AML-193 (cell line): ENCODE data around the gene CYB561.
"Not testable (repeated sequence)": the region's sequence is repeated elsewhere in the genome, so short reads cannot be mapped to it uniquely, and the experiment has no call there.

Experiments used
- DNase-seq, 2 experiments: peaks; one replicate each; lab custom pipeline; 2025; lab: John Stamatoyannopoulos, UW

Gene CYB561

DNA sequence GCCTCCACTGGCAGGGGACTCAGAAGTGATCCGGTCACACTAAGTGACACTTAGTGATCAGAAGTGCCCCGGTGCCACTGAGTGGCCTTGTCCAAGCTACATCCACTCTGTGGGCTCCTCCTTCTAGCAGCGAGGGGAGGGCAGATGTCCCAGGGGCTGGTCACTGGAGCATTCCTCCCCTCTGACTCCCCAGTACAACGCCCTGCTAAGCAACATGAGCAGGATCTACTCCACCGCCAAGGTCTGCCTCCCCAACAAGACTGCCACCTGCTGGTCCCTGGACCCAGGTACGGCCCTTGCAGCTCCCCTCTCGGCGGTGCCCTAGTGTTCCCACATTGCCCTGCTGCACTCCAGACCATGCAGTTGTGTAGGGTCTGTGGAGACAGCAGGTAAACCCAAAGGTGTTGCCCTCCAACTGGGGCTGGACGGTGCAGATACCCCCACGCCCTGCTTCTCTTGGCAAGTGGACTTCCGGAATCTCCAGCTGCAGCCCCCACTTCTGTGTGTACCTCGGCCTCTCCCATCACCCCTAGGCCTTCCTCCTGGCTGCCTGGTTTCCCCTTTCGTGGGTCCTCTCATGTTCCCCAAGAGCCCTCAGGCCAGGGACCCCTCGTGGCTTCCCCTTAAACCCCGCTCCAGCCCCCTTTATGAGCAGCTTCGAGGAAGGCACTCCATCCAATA lies 32.8 kb upstream of the CYB561 start:
- DNase-seq, result peak; percentile 85 to 88

DNA sequence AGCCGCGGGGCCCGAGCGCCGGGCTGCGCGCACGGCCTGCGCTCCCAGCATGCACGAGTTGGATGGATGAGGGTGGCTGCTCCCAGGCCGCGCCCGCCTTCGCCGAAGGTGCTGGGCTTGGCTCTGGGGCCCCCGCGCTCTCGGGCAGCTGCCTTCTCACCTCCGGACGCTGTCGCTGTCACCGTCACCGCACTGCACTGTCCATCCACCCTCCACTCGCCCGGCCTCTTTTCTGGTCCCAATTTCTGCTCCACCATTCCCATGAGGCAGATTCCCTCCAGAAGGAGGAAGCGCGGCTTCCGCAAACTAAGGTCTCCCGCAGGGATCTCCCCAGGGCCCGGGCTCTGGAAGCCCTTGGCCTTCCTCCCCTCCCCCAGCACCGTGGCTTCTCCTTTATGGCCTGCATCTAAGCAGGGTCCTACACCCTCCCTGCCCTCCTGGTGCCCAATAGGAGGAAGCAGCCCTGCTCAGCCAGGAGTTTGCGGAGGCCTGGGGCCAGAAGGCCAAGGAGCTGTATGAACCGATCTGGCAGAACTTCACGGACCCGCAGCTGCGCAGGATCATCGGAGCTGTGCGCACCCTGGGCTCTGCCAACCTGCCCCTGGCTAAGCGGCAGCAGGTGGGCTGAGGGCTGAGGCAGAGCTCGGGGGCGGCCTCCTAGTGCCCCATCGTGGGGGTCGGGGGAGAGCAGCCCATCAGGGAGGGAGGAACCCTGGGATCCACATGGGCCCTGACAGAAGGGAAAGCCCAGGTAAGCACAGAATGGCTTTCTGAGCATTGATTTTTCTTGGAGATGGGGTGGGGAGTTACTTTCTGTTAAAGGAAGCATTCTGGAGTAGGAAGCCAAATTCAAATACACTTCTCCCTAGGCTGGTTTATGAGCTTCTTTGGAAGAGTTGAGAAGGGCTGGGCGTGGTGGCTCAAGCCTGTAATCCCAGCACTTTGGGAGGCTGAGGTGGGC lies 31.7 kb upstream of the CYB561 start:
- DNase-seq, result no peak

DNA sequence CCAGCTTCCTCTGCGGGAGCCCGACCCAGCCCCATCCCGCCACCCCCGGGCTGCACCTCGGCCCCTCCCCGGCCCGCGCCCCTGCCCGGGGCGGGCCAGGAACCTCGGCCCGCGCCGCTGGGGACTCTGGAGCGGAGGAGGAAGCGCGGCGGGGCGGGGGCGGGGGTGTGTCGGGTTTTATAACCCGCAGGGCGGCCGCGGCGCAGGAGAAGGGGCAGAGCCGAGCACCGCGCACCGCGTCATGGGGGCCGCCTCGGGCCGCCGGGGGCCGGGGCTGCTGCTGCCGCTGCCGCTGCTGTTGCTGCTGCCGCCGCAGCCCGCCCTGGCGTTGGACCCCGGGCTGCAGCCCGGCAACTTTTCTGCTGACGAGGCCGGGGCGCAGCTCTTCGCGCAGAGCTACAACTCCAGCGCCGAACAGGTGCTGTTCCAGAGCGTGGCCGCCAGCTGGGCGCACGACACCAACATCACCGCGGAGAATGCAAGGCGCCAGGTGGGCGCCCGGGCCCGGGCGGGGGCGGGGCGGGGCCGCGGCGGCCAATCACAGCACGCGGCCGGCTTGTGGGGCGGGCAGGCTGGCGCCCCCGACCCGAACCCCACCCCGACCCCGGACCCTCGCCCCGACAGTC lies 30.9 kb upstream of the CYB561 start, which contains the start of gene ACE:
ACE (plus strand) TSS at position 208 of the 626 bp plus-strand sequence; CDS start at position 242, 34 bp downstream.
- DNase-seq, result peak in 1 of 2 experiments; percentile 9

DNA sequence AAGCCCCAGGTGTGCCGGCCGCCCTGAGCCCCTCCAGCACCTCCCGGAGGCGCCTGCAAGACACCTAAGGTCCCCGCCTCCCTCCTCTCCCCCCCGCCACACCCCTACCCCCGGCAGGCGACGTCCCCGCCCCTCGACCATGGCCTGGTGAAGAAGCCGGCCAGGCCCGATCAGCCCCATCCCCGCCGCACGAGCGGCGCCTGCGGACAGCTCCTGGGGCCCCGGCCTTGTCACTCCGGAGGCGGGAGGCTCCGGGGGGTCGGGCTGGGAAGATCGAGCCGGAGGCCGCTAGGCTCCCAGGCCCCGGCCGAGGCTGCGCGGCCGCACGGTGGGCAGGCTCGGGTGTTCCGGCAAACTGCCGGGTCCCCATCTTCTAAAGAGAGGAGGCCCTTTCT lies 30.4 kb upstream of the CYB561 start:
- DNase-seq, result no peak

DNA sequence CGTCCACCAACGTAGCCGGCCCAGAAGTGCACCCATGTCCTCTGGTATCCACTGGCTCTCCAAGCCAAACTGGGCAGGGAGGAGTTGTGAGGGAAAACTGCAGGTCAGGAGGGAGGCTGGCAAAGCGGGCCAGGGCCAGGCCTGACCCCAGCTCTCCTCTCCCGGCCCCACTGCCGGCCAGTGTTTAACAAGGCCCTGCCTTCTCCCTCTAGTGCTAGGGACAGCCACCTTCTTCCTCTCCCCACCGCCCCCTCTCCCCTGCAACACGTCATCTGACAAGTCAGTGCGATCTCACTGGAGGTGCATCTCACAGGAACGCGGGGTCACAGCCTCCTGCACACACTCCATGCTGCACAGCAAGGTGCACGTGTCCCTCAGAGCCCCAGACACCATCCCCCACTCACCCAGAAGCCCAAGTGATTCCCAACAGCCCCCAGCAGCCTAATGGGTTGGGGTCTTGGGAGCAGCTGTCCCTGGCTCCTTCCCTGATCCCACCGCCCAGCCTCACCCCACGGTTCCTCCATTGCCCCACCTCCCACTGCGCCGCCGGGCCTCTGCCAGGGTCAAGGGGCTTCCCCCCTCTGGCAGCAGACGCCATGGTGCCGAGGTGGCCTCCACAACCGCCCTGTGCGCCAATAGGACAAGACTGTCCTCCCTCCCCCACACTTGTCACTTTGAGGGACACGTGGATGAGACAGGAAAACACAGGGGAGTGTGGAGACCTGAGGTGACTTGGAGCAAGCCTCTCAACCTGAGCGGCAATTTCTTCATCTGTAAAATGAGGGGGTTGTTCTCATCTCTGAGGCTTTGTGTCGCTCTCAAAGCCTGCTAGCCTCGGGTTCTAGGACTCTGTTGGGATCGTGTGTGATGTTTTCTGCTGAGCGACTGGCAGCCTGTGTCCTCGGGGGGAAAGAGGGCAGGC lies 29.6 kb upstream of the CYB561 start:
- DNase-seq, result no peak

DNA sequence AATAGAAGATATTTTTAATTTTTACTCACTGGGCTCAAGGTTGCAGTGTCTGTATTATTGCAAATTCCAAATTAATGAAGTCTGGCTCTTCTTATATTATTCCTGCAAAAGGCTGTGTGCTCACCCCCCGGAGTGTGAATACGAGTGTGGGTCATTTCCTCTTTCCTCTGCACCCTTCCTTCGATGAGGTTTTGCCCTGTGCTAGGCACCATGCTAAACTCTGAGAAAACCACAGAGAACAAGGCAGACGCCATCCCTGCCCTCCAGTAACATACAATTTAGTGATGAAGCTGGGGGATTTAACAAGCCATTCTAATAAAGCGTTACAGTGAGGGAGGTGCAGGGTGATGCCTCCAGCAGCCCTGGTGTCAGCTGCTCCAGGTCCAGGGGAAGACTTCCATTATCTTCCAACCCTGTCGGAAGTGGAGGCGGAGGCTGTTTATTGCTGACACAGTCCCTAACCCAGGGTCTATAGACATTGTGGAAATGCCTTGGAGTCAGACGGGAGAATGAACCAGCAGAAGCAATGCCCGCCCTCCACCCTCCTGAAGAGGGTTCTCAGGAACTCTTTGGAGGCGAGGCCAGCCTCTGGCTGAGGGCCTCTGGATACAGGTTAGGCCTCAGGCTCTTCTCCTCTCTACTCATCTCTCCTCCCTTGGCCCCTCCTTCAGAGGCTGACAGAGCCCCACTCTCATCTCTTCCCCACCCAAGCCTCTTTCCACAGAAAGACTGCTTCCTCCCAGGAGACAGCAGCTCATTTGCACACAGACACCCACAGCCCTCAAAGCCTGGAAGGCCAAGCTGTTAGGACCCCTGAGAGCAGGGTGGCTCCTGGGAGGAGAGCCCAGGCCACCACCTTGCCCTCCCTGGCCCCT lies 28.7 kb upstream of the CYB561 start:
- no peak for DNase-seq

DNA sequence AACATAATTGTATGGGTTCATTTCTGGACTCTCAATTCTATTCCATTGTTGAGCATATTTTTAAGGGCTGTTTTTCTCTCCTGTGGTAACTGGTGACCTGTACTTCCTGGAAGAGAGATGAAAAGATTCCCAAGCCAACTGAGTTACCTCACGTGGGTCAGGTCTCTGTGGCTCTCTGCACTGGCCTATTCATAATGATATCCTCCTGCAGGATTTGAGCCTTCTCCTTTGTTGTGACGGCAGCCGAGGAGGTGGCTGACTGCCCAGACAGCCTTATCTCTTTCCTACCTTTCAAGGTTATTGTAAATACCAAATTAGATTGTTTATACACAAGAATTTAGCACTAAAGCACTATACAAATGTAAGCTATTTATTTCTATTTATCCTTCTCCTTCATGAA lies 28.1 kb upstream of the CYB561 start:
- no peak for DNase-seq

DNA sequence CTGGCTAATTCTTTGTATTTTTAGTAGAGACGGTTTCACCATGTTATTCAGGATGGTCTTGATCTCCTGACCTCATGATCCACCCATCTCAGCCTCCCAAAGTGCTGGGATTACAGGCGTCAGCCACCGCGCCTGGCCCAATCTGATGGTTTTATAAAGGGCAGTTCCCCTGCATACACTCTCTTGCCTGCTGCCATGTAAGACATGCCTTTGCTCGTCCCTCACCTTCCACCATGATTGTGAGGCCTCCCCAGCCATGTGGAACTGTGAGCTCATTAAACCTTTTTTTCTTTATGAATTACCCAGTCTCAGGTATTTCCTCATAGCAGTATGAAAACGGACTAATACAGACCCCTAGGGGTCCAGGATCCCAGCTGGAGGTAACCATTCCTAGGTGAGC lies 22.0 kb upstream of the CYB561 start:
- DNase-seq, result not testable (repeated sequence)

DNA sequence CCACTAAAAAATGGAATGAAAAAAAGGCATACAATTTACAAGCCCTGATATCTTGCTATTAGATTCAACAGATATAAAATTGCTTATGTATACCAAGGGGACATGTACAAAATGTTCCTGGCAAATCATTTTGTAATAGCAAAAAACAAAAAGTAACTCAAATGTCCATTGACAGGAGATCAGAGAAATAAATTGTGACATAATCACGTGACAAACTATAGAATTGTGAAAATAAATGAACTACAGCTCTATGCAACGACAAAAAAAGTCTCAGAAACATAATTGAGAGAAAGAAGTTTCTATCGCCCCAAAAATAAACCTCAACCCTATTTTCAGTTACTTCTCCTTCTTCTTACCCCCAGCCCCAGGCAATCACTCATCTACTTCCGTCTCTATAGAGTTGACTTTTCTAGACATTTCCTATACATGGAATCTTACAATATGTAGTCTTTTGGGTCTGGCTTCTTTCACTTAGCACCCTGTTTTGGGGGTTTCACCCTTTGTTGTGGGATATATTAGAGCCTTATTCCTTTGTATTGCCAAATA lies 18.7 kb upstream of the CYB561 start:
- peak; percentile 49 to 55 for DNase-seq

DNA sequence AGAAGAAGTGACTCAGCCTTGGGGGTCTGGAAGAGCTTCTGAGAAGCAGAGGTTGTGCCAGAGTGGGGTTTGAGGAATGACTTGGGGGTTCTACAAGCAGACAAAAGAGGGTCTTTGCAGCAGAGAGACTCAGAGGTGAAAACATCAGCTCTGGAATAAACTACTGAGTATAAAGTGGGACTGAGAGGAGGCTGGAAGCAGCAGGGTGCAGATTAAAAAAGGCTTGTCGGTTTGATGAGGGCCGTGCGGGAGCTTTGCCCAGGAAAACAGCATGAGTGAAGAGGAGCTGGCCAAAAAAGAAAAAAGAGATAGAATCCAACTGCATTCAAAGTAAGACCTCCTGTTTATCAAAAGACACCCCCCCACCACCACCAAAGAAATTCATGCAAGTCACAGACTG lies 17.7 kb upstream of the CYB561 start:
- no peak for DNase-seq

DNA sequence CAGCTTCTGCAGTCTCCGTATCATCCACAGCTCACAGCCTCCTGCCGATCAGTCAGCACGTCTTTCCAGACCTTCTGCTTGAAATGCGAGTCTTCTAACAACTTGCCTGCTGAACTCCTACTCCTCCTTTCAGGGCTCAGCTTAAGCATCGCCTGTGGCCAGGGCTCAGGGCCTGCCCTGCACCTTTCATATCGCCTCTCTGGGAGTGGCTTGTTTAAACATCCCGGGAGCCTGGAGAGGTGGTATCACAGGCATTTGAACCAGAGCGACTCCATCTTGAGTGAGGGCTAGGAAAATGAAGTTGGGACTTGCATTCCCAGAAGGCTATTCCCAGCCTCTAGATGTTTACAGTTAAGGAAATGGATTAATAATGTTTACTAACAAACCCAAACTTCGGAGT lies 13.9 kb upstream of the CYB561 start:
- no peak for DNase-seq

DNA sequence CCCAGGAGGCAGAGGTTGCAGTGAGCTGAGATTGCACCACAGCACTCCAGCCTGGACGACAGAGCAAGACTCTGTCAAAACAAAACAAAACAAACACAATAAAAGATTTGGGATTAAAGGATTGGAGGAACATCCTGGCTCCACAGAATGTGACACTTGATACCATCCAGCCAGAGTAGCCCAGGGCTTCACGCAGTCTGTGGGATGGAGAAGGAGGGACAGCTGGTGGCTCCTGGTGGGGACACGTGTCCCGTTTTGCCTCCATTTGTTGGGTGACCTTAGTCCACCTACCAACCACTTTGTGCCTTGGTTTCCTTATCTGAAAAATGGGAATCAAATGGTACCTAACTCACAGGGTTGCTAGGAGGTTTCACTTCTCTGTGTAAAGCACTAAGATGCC lies 12.4 kb upstream of the CYB561 start:
- DNase-seq, result no peak

DNA sequence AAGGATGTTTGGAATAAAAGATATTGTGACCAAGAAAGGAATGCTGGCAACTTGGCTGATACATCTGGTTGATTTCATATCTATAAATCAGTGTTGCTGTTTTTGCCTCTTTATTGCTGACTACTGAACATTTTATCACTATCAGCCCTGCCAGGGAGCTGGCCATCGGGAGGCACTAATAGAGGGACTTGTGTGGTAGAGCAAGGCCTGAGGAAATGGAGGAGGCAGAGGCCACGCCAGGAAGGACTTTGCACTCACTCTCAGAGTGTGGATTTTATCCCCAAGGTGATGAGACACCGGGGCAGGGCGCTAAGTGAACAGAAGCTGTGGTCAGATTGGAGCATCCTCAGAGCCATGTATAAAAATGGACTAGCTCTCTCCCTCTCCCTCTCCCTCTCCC lies 9.3 kb upstream of the CYB561 start:
- DNase-seq, result no peak

DNA sequence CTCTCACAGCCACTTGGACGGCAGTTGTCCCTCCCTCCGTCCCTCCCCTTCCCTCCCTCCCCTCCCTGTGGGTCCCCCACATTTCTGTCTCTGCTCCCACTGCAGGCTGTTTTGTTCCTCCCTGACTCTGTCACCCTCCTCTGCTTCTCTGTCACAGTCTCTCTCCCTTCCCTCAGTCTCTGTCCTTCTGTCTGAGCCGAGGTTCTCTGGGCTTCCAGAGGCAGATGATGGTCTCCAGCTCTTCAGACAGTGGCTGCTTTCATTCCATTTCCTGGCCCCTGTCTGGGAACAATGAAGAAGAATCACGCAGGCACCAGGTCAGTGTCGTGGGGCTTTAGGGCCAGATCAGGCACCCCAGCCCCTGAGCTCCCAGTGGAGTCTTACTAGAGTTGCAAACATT lies 8.8 kb upstream of the CYB561 start:
- no peak for DNase-seq

DNA sequence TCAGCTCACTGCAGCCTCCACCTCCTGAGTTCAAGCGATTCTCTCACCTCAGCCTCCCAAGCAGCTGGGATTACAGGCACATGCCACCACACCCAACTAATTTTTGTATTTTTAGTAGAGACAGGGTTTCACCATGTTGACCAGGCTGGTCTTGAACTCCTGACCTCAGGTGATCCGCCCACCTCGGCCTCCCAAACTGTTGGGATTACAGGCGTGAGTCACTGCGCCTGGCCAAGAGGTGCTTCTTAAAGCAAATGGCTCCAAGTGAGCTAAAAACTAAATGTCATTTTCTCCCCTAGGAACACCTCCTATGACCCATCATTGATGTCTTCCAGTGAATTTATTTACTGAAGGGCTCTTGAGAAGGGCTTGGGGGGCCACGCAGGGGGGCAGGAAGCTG lies 8.3 kb upstream of the CYB561 start:
- DNase-seq, result not testable (repeated sequence)

DNA sequence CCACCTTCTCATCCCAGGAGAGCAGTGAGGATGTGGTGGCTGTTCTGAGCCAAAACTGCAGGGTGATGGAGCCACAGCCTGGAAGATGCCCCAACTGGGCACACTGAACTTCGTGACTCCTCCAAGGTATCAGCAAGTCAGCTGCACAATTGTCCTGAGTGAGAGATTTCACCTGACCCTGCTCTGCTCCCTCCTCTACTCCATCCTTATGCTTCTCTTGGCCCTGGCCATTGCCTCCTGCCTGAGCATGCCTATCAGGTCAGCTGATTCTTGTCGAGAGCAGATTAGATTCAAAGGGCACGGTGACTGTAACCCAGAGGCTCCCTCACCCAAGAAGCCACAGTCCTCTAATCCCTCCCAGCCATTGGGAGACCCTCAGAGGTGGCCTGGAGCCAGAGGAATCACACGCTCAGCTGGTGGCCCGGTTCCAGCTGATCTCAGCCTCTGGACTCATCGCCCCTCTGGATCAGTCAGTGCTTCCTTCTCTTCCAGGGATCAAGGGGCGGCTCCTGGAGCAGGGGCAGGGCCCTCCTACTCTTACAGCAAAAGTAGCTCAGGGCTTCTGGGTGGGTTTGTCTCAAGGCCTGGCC lies 7.0 kb upstream of the CYB561 start:
- DNase-seq, result no peak

DNA sequence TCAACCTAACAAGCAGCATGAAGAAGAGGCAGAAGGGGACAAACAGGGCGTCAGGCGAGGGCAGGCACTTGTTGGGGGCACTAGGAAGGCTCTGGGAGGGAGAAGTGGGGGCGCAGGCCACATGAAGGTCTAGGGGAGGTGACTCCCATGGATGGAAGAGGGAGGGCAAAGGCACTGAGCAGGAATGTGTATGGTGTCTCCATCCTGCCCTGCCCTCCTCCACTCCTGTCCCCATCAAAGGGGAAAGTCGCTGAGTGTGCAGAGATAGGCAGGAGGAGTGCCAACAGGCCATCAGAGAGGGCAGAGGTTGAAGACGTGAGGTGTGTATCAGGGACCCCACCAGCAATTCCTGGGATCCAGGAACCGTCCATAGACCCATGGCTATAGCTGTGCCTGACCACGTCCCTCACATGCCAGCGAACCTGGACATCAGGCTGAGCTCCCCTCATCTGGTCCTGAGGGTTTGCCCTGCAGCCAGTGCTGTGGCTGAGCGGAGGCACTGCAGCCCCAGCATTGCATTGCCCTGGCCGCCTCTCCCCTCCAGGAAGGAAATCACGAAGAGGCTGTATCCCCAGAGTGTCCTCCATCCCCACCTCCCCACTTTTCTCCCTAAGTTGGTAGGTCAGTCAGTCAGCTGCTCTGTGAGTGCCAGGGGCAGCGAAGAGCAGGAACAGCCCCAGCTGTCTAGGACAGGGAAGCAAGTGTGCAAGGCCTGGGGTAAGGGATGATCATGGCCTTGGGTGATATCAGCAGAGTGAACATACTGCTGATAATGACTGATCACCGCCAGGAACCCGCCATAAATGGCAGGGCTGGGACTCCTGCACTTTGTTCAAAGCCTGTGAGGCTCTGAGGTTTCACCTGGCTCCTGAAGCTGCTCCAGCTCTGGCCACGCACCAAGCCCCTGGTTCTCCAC lies 6.2 kb upstream of the CYB561 start:
- no peak for DNase-seq

DNA sequence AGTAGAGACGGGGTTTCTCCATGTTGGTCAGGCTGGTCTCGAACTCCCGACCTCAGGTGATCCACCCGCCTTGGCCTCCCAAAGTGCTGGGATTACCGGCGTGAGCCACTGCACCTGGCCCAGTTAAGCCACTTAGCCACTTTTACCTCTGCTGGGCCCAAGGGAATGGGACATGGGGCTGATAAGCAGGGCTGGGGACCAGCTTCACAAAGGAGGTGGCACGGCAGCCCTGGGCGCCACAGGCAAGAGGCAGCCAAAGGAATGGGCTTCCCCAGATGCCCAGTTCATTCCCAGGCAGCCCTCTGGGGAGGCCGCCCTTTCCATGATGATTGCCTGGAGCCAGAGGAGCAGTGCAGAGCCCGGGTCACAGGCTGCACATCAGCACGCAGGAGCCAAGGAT lies 5.0 kb upstream of the CYB561 start:
- no peak for DNase-seq

DNA sequence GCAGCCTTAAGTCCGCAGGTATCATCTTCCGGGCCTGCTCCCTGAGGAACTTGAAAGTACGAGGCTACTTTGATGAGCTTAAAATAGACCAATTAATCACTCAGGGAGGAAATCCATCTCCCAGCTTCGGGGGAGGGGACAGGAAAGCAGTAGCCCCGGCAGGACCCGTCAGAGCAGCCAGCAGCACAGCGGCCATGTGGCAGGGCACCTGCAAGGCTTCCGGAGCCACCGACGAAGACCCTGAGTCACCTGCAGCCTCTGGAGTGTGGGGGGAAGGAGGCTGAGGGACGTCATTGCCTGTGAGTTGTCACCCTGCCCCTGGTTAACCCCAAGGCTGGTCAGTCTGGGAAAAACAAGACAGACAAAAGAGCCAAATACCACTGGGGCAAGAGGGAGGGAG lies 4.4 kb upstream of the CYB561 start:
- DNase-seq, result no peak
